GM19324 (cell line): ENCODE measurements around the gene IRS1.
A peak's percentile ranks its signal among the peaks of the same experiment; 100 is the strongest.

ENCODE experiments used
- ATAC-seq: cut with Tn5 transposase; IDR thresholded peaks from one replicate; pipeline ENCODE4 v1.9.1; 2021; ENCODE audit warnings: mild to moderate bottlenecking, moderate library complexity; ENCODE audit not compliant: unreplicated experiment, low FRiP score

IRS1 gene

DNA sequence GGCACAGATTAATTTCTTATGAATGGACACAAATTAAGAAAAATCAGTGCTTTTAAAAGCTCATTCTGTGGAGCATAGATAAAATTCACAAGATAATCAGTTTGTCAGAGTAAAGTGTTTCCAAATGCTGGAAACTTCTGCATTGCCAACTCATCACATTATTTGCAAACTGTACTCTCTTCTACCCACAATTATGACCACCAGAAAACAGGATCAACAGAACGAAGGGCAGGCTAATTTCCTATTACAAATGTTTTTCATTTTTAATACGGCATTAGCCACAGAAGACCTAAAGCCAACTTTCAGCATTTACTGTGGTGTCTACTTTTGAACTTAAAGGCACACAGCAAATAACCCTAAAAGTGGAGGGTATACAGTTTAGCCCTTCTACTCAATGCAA, 6.0 kb downstream of the IRS1 start:
- ATAC-seq: no peak

DNA sequence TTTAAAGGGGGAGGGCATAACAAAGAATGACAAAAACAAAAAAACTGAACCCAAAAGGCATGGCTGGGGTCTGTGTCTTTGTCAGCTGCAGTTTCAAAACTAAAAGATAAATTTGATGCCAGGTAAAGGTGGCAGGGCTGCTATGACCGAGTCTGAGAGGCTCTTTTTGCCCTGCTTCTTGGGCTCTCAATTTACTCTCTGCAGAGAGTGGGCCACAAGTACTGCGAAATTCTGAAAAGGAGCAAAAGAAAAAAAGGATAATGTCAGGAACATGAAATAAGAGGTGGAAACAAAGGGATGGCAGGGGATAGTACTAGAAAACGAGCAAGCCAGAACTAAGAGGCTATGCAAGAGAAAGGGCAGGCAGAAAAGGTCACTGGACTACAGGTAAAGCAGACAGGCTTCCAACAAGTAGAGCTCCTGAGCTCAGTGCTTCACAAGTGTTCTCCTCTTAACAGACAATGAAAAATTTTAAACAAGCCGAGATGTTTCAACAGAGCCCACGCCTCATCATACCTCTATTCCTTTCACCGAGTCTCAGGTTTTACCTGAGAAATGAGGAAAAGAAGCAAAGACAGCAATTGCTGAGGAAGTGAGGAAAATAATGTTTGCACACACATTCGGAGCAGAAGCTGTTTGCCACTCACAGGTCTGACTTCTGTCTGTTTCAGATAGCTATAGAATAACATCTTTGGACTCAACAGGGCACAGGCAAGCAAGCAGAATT, 7.3 kb downstream of the IRS1 start:
- ATAC-seq: no peak

DNA sequence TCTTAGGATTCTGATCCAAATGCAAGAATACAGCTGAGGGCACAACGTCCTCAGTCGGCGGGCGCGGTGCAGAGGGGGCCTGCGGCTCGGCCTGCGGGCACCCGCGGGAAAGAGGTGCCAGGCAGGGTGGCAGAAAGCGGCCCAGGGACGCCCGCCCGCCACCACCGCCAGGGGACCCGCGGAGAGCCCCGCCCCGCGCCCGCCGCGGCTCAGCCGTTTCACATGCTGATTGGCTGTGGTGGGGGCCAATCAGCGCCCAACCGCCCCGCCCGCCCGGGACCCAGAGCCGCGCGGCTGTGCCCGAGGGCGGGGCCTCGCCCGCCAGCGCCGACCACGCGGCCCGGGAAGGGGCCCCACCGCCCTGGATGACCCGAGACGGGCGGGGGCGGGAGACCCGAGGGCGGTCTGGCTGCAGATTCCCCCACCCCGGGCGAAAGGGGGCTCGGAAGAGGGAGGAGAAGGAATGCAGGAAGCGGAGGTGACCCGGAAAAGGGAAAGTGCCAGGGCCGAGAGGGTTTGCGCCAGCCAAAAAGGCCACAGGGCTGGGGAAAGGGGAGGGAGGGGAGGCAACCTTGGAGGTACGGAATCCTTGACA, 8.0 kb downstream of the IRS1 start:
- peak; percentile 98 for ATAC-seq

DNA sequence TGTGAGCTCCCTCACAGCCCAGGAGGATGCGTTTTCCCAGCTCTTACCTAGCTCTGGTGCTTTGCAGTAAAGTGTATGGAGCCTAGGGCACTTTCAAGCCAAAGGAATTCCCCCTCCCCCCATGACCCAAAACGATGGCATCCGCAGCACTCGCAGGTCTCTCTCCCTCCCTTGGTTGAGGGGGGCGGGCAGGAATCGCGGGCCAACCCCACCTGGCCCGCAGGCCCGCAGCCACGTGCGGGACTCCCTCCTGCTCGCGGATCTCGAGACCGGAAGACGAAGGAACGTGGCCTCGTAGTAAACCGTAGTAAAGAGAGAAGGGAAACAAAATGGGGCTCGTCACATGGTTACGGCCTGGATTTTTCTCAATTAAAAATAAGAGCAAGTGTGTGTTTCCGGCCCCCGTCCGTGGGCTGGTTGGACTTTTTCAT, 8.5 kb downstream of the IRS1 start:
- peak; percentile 70 for ATAC-seq

DNA sequence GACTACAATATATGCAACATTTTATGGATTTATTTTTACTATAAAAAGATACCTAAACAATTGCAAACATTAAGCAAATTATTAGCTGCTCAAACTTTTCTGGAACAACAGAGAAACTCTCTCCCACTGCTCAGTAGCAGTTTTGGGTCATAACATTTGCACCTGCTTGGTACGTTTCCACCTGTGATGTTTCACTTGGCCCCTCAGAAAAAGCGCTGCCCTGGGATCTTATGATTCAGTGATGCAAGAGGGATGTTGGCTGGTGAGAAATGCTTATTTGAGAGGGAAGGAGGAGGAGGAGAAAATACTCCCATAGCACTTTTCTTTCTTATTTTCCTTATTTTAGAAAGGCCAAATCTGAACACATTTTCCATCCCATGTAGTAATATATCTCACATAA, 9.2 kb downstream of the IRS1 start:
- no peak for ATAC-seq

DNA sequence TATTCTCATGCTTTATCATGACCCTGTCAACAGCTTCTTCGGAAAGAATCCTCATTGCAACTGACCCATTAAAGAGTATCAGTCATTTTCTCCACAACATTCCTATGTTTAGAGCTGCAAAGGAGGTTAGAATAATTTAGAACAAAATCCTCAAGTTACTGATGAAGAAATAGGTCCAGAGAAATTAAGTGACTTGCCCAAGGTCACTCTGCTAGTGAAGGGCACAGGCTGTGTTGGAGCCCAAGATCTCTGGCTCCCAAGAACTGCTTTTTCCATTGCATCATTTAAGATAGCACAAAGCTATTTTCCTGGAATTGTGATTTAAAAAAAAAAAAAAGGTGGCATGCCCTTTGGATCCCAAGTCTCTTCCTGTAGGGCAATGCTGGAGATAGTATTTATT, 9.6 kb downstream of the IRS1 start:
- ATAC-seq: no peak

DNA sequence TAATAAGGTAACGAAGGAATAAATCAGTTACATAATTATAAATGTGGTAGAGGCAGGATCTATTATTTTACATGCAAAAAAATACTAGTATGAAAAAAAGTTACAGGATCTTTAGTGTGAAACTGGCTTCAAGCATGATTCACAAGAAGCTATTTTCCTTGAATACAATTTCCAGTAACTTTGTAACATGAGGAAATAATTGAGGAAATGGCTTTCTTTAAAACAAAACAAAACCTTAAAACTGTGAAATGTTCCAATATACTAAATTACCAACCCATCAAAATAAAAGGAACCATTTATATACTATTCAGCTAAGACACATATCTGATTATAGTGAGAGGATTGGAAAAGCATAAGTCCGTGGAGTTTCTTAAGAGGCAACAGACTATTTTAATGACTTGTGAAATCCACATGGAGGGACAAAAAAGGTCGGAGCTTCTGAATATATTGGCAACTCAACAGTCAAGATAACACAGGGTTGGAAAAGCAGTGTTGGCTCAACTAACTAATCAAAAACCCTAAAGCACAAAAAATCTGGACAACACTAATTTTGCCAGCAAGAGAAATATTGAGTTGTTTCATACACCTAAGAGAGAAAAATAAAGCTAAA, 10.6 kb downstream of the IRS1 start:
- ATAC-seq: no peak

DNA sequence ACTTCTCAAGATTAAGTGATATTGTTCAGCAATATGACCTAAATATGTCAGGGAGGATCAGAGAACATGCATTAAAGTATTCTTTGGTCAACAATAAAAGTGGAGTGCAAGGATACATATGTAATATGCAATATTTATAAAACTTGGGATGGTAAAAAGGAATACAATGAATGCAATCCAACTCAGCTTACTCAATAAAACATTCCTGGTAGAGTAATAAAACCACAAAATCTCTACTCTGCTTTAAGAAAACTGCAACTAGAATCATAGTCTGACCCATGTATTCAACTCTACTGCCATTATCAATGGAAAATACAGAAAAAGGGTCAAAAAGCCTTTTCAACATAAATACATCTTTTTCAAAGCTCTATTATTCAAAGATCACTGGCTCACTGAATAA, 11.6 kb downstream of the IRS1 start:
- ATAC-seq: no peak

DNA sequence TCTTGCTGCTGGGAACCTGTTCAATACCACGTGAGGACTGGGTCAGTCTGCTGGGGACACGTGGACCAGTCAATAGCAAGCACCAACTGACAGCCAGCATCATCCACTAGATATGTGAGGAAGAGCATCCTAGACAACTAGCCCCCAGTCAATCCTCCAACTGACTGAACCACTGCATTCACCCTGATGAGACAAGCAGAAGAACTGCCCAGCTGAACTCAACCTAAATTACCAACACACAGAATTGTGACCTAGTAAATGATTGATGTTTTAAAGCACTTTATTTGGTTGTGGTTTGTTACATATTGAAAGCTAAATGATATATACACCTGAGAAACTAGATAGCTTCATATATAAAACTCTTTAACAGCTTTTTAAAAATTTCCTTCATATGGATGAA, 15.7 kb downstream of the IRS1 start:
- ATAC-seq: no peak

DNA sequence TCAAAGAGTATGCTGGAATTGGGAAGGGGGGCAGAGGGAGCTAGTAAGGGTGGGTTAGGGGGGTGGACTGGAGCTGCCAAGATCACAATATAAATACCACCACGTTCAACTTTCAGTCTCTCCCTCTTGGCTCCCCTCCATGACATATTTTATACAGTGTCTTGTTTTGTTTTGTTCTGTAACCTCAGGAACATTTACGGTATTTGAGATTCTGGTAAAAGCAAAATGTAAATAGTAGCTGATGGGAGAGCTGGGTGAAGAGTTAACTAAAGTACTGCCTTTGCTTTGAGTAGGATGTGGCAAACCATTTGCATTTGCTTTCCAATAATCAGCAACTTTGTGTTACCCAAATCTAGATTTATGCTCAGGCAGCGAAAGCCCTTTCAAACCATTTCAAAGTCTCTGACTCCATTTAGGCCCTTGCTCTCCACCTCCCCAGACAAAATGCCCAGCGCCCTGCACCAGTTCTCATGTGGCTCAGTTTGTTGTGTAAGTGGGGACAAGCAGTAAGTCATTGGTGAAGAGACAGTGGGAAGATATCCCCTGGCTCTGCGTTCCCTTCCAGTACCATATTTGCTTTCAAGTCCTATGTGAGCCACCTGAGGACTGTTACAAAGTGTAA, 17.4 kb downstream of the IRS1 start:
- ATAC-seq: no peak

DNA sequence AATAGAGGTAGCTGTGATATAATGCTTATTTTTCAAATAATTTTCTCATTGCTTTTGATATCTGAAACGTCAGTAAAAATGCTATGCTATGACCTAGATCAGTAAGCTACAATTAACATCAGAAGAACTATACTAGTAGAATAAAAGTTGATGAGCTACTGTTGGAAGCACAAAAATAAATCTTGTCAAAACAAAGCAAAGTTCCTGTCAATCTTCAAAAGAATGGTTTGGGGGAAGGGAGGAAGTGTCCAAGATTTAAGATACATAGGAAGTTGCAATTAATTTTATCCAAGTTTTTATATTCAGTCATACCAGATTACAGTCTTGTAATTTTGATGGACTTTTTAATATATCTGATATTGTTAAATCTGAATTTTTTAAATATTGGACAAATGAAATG, 19.2 kb downstream of the IRS1 start:
- ATAC-seq: no peak

DNA sequence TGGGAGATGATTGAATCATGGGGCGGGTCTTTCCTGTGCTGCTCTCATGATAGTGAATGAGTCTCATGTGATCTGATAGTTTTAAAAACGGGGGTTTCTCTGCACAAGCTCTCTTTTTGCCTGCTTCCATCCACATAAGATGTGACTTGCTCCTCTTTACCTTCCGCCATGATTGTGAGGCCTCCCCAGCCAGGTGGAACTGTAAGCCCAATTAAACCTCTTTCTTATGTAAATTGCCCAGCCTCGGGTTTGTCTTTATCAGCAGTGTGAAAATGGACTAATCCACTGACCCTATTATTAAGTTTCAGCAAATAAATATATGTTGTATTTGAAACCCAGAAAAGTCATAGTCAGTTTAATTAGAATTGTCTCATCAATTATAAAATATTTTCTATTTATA, 22.0 kb downstream of the IRS1 start:
- no peak for ATAC-seq

DNA sequence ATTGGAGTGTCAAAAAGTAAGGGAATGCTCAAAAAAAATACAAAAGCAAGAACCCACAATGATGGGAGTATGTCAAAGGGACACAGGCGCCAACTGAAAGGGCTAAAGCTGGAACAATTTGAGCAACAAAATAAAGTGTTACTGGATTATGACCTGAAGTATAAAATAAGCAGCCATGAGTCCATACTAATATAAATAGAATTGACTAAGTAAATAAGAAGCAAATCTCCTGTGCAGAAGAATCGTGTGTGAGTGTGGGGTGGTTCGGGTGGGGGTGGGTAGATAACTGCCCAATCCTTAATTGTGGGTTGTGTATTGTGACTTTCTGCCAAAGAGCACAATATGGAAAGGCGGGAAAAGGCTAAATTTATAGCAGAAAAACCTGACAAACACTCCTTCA, 23.5 kb downstream of the IRS1 start:
- no peak for ATAC-seq

DNA sequence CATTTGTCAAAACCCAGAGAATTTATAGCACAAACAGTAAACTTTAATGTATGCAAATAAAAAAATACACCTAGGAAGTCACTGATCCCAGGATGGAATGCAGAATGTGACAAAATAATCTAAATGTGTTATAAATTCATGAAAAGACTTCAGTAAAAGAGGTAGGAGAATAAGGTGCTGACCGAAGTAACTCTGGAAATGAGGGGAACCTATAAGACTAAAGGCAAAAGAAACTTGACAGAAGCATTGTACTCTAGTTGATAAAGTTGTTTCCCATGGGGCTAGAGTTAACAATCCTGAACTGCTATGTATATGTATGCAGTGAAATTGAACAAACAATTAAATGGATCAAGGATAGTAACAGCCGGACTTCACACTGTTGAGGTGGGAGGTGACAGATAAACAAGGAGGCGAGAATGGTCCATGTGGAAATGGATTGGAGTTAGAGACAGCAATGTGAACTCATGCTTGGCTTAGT, 24.5 kb downstream of the IRS1 start:
- ATAC-seq: no peak

DNA sequence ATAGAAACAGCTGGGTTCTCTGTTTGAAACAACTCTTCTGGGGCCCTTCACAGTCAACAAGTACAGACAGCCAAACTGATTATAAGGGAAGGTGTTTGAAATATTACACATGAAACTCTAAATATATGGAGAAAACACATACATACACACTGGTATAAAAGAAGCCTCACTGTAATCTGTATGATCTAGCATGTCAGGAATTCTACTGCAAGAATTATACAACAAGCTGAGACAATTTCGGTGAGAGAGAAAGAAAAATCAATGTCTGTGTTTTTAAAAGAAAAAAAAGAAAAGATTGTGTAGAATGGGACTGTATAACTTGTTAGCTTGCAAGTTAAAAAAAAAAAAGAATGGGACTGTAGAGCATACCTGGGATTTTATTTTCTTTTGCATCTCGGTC, 26.3 kb downstream of the IRS1 start:
- peak; percentile 43 for ATAC-seq

DNA sequence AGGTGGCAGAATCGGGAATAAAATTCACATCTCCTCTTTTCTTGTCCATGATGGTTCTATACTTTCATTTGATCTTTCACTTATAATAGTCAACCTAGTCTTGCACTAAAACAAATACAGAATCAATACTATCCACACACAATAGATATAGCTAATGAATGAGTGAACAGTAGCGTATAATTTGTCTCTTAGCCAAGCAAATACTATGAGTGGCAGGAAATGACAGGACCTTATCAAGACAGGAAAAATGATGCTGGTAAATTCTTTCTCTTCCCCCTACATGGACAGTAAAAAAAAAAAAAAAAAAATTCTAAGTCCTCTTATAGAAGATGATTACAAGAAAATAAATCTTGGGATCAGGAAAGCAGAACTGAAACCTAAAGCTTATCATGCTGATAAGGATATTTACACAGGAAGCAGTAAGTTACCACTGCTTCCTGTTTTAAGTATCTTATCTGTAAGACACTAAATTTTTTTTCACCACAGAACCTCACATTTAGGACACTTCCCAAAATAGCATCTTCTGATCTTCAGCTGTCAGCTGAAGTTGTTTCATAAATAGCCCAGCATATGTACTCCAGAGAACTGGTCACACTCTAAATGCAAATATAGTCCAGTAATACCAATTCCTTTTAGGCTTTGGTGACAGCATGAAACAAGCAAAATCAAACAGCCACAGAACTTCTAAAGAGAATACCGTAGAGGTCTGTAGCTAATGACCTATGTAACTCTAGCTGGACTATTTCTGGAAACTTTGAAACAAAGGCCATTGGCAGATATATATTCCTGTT, 27.0 kb downstream of the IRS1 start:
- ATAC-seq: peak; percentile 99

DNA sequence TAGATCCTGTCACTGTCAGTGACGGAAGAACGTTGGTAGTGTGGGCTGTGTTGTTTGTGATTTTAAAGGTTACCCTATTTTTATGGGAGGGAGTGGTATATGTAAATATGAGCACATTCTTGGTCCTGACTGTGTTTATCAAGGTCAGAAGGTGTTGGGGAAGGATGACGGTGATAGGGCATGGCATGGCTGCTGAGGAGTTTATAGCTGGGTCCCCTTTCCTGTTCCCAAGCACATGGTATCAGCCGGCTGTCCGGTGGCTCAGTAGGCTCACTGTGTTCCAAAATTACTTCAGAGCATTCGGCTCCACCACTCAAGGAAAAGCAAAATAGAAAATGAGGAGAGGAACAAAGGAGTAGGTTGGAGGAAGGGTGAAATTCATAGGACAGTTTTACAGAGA, 28.6 kb downstream of the IRS1 start:
- no peak for ATAC-seq

DNA sequence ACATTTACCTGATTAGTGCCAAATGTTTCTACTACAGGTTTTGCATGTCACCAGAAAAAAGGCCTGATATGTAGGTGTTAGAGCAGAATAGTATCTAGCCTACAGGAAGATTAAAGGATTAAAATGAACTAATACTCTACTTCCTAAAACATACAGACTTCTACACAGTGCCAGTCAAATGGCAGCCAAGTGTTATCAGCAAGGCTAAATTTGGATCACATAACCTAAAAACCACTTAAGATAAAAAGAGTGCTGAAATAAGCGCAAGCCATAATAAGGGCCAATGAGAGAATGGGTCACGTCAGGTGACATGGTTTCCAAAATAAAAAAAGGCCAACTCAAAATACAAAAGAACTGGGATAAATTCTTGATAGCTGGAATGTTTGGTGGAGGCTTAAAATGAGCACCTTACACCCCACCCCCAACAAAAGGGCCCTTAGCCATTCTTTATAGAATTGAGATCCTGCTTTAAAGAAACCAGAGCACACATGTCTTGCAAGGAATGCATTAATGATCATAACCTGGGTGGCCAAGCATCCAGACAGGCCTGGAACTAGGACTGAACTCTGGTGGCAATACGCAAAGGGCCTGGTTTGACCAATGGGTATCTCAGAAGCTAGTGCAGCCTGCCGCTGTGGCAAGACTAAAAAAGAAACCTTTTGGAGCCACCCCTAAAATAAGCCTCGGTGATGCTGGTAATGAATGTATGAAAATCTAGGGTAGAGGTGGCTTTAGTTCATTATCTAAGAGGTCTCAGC, 32.4 kb downstream of the IRS1 start:
- no peak for ATAC-seq

DNA sequence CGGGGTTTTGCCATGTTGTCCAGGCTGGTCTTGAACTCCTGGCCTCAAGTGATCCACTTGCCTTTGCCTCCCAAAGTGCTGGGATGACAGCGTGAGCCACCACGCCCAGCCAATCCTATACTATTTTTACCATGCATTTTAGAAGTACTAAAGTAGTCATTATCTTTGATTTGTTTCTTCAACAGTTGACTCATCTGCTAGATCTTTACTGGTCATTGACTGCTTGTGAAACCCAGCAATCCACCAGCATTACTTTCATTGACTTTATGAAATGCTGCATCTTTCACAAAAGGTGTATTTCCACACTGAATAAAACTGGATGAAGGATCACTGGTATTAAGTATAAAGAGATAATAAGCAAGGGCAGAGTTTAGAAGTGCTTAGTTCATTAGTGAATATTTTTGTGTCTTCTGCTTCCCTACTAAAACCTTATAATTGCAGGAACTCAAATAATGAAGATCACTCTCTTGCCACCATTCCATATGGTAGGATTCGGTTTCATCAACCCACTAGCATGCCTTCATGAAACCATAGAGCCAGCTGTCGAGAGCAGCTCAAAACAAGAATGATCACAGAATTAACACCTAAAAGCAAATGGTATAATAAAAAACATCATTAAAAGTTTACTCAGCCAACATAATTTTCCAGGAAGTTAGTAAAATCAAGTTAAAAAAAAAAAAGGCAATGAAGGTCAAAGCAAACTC, 33.1 kb downstream of the IRS1 start:
- no peak for ATAC-seq
